GM19395 (cell line): ENCODE measurements around the gene NUMBL.

Experiments used
- ATAC-seq: cut with Tn5 transposase; IDR thresholded peaks from one replicate; pipeline ENCODE4 v1.9.1; 2021; ENCODE audit warnings: mild to moderate bottlenecking, moderate library complexity; ENCODE audit not compliant: unreplicated experiment

NUMBL gene

DNA sequence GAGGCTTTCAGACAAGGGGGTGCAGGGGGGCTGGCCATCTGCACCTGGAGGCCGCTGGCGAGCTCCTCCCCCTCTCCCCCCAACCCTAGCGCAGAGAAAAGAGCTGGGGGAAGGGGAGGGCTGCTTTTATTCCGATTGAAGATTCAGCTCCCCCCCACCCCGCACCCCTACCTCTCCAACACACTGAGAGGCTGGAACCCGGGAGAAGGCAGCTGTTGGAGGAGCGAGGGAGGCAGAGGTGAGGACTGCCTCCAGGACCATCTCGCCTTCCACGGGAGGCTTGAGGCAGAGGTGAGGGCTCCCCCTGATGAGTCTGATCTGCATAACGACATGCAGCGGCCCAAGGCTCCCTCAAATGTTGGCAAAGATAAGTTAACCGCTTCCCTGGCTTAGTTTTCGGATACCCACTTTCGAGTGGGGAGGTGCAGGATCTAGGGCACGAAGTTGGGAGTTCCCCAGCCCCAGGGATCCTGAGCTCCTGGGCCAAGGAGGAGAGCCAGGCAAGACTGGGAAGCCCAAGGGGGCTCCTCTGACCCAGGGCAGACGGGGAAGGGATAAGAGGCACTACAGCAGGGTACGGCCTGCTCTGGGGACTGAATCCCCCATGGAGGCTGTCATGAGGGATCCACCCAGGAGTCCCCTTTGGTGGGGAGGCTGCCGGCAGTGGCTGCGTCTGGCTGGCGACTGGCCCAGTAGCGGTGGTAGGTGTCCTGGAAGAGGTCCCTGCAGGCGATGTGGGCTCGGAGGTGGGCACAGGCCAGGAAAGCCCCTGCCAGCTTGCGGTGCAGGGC is 1.2 kb upstream of the NUMBL start:
- ATAC-seq: no peak

GRCh38 chr19:40690693-40691420 is 406 bp upstream of the NUMBL start:
- peak; percentile 61 for ATAC-seq

GRCh38 chr19:40689339-40690049 is 957 bp downstream of the NUMBL start:
- no peak for ATAC-seq

DNA sequence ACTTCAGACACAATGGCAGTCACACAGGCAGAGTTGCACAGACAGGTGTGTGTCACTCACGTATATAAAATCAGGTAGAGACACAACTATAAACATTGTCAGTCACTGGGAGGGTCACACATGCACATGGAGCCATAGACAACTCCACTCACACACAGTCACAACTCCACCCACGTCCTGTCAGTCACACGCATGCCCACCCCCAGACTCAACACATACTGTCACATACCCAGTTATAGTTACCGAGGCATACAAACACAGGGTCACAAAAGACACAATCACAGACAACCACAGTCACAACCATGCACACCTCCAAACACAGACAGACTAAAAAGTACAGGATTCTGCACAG is 1.5 kb downstream of the NUMBL start:
- ATAC-seq: no peak

- no peak for ATAC-seq
Observed at GRCh38 chr19:40688309-40688708, 2.1 kb downstream of the NUMBL start.

- ATAC-seq: no peak
Observed at GRCh38 chr19:40687525-40688016, 2.9 kb downstream of the NUMBL start.

DNA sequence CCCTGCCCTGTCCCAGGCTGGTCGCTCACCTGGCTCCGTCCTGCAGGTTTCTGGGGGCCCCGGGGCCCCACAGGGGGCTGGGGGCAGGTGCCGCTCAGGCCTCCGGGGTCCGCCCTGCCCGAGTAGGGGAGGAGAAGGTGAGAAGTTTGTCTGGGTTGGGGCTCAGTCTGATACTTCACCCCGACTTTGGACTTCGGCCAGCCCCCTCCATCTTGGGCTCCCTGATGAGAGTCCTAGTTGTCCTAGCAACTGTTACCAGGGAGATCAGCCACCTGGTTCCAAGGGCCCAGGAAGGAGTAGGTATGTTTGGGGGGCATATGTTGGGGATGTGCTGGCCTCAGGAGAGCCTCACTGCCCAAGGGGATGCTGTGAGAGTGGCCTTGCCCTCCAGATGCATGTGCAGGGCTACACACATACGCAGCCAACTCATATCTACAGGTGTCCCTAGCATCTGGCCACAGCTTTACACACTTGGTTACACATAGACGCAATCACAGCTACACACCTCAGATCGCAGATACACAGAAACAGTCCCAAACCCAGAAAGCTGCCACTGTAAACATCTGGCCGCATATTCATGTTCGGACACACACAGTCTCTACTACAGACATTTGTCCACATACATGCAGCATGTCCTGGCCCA is 3.4 kb downstream of the NUMBL start:
- no peak for ATAC-seq

DNA sequence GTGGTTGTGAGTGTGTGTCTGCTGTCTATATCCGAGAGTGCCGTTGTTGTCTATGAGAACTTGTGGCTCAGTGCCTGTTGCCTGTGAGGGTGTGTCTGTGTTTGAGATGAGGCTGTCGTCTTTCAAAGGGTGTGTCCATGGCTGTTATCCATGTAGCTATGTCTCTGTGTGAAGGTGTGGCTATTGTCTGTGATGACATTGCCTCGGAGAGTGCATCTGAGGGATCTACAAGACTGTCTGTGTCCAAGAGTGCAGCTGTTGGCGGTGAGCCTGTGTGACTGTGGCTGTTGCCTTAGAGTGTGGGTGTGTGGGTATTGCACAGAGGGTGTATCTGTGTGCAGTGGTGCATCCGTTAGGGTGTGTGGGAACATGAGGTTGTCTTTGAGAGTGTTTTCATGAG is 4.9 kb downstream of the NUMBL start:
- ATAC-seq: no peak

DNA sequence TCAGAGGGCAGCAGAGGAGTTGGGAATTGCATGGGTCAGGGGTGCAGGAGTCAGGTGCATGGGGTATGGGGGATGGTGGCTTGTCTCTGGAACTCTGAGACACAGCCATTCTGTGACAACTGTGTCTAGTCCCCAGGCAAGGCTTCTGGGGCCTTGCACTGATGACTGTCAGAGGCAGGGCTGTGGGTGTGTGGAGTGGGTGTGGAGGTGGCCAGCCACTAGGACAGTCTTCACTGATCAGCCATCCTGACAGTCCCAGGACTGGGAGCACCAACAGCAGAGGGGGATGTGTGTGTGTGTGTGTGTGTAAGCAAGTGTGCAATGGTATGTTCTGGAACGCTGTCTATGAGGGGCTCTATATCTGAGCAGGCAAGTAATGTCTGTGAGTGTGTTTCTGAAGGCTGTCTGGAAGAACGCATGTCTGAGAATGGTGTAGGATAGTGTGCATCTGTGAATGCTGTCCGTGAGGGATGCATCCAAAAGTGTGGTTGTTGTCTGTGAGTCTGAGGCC is 5.4 kb downstream of the NUMBL start:
- no peak for ATAC-seq

DNA sequence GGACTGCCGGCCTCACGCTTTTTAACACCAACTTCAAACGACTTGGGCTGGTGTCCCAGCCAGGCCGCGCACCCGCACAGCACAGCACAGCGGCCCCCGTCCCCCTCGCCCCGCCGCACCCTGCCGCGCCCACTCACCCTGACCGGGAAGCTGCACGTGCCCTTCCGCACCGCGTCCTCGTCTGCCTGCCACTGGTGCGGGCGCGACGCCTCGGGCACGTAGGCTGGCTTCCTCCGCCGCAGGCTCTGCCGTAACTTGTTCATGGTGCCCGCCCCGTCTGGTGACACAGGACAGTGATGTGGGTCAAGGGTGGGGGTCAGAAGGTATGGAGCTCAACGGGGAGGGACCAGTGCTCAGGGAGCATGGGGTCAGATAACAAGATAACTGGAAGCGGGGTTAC is 6.2 kb downstream of the NUMBL start:
- no peak for ATAC-seq

- no peak for ATAC-seq
Observed at GRCh38 chr19:40683437-40683836, 7.0 kb downstream of the NUMBL start.

DNA sequence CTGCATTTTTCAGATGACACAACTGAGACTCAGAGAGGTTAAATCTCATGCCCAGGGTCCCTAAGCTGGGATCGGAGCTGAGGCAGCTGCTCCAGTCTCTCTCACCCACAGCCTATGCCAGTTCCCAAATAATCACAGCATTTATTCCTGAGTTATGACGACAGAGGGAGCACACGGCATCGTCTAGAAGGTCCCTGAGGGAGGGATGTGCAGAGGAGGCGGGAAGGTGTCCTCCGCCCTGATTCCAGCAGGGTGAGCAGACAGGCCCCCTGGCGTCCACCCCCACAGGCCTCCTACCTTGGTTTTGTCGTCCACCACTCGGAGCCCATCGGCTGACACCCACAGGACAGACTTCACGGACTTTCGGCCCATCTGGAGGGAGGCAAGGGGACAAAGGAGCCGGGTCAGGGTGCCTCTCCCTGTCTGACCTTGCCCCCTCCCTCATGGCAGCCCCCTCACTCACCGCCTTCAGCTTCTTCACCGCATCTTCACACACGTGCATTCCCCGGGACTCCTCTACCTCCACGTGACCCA is 8.0 kb downstream of the NUMBL start:
- ATAC-seq: no peak

DNA sequence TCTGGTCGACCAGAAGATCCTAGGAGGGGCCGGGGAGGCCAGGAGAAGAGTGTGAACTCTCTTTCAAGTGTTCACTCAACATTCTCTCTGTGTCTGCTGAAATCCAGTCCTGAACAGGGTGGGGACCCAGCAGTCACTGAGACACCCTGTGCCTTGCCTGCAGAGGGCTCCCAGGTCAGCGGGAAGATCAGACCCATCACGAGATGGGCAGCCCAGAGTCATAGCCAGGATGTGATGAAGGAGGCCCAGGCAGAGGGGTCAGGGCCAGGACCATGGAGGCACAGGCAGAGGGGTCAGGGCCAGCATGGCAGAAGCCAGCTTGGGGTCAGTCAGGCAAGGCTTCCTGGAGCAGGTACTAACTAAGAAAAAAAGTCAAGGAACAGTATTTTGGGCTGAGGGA is 9.4 kb downstream of the NUMBL start:
- ATAC-seq: no peak

- ATAC-seq: no peak
Observed at GRCh38 chr19:40677156-40677555, 13.3 kb downstream of the NUMBL start.

DNA sequence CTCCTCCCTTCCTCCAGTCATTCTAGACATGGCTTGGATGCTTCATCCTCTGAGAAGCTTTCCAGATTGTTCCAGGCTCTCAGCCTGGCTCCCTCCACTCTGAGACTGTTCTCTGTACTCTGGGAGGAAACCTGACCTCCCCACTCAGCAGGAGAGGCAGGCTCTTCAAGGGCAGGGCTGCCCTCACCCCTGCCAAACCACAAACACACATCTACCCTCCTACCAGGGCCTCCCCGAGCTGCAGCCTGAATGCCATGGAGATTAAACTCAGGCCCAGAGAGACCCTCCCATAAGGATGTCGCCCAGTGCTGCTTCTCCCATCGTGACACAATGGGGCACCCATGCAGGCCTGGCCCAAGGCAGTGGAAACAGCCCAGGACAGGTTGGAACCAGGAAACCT is 16.2 kb downstream of the NUMBL start:
- no peak for ATAC-seq

DNA sequence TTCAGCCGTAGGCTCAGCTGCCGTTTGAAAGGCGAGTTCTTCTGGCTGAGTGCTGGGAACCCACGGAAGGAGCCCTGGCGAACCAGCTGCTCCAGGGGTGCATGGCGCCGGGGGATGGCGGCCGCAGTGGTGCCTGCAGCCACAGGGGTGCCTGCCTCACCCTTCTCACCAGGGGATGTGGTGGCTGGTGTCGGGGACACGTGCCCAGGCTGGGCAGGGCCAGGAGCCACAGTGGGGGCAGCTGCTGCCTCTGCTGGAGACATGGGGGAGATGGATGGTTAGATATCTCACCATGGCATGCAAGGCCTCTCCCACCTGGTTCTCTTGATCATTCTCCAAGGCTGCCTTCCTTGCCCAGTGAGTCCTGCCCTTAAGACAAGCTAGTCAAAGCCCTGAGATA is 17.1 kb downstream of the NUMBL start:
- ATAC-seq: no peak

- ATAC-seq: no peak
Observed at GRCh38 chr19:40672573-40673299, 17.7 kb downstream of the NUMBL start.

DNA sequence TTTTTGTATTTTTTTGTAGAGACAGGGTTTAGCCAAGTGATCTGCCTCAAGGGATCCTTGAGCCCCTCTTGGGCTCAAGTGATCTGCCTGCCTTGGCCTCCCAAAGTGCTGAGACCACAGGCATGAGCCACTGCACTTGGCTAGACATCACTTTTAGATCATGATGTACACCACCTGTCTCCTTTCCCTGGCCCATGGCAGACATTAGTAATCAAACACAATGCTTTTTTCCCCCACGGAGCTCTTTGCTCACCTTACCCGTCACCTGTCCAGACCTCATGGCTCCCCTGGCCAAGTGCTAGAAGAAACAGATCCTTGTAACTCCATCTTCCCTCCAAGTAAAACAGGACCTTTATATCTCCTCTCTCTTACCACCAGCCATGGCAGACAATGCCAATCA is 18.4 kb downstream of the NUMBL start:
- ATAC-seq: no peak

DNA sequence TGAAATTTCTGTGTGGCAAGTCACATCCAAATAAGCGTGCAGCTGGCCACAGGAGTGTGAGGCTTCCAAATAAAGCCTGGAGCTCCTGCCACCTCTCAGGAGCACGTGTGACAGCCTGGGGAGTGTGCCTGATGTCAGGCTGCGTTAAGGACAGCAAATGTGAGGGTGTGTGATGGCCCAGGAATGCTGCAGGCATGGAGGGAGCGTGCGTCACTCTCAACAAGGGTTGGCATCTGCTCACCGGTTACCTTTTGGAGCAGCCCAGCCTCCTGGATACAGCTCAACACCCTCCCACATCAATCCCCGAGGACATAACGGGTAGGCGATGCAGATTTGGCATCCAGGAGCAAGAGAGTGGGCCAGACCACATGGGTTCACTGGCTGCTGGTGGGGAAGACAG is 19.0 kb downstream of the NUMBL start:
- ATAC-seq: no peak

DNA sequence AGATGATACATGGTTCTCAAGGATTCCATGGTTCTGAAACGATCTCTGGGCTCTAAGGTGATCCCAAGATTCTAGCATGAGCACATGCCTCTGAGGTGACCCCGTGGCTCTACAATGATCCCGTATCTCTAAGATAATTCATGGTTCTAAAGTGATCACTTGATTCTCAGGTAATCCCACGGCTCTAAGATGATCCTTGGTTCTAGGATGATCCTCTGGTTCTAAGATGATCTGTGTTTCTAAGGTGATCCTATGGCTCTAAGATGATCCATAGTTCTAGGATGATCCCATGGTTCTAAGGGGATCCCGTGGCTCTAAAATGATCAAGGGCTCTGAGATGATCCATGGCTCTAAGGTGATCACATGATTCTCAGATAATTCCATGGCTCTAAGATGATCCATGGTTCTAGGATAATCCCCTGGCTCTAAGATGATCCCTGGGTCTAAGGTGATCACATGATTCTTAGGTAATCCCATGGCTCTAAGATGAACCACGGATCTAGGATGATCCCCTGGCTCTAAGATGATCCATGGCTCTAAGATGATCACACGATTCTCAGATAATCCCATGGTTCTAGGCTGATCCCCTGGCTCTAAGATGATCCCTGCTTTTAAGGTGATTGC is 21.3 kb downstream of the NUMBL start:
- no peak for ATAC-seq
